GM19324 (cell line): Measurements from ENCODE around the gene RP9.

Experiments used
- ATAC-seq: cut with Tn5 transposase; IDR thresholded peaks from one replicate; pipeline ENCODE4 v1.9.1; 2021; ENCODE audit warnings: mild to moderate bottlenecking, moderate library complexity; ENCODE audit not compliant: unreplicated experiment, low FRiP score

Gene RP9

GRCh38 chr7:33066771-33067170, 42.4 kb downstream of the RP9 start:
- ATAC-seq = no peak

- ATAC-seq = no peak
These were observed 43.2 kb downstream of the RP9 start for GRCh38 chr7:33065981-33066380.

- ATAC-seq = peak; percentile 97
These were observed 46.3 kb downstream of the RP9 start for GRCh38 chr7:33062782-33063443.

- peak; percentile 56 for ATAC-seq
These were observed 47.0 kb downstream of the RP9 start, which contains the start of gene NT5C3A for GRCh38 chr7:33062023-33062781. Gene NT5C3A (minus strand): TSS chr7:33062776. CDS start chr7:33062705, 71 bp downstream.

GRCh38 chr7:33061282-33061937, 47.8 kb downstream of the RP9 start:
- no peak for ATAC-seq

- ATAC-seq = no peak
These were observed 49.6 kb downstream of the RP9 start for GRCh38 chr7:33059635-33060034.

GRCh38 chr7:33055158-33055557, 54.0 kb downstream of the RP9 start:
- no peak for ATAC-seq

GRCh38 chr7:33054261-33054964, 54.8 kb downstream of the RP9 start:
- no peak for ATAC-seq

- no peak for ATAC-seq
These were observed 55.5 kb downstream of the RP9 start for GRCh38 chr7:33053721-33054120.

- ATAC-seq = no peak
These were observed 58.5 kb downstream of the RP9 start for GRCh38 chr7:33050535-33051318.

GRCh38 chr7:33048704-33049103, 60.5 kb downstream of the RP9 start:
- no peak for ATAC-seq

GRCh38 chr7:33048257-33048656, 60.9 kb downstream of the RP9 start:
- no peak for ATAC-seq

GRCh38 chr7:33044986-33045385, 64.2 kb downstream of the RP9 start:
- ATAC-seq = no peak
